ENCODE data around the gene PGM1.
A peak's percentile ranks its signal among the peaks of the same experiment; 100 is the strongest.

The PGM1 gene

GRCh38 chr1:63686696-63687095 is 93.5 kb downstream of the PGM1 start:
- no peaks in the 10 kb centered on the region for H3K36me3 ChIP-seq (ENCODE audit: insufficient read depth, low read length)
- H3K27me3 ChIP-seq (ENCODE audit: insufficient read depth, low read length, poor library complexity, severe bottlenecking) = no peaks in the 10 kb centered on the region
- H2AFZ ChIP-seq (ENCODE audit: low read length) = no peak overlapping the region
- H3K79me2 ChIP-seq (ENCODE audit: insufficient read depth, low read length) = no peaks in the 10 kb centered on the region
- H3K4me3 ChIP-seq (ENCODE audit: low read length, poor library complexity, severe bottlenecking) = no peak overlapping the region
- no peaks in the 10 kb centered on the region for H4K20me1 ChIP-seq (ENCODE audit: insufficient read depth, low read length, poor library complexity, severe bottlenecking)
- H3F3A ChIP-seq (ENCODE audit: low read depth) = no peaks in the 10 kb centered on the region
- H3K9me3 ChIP-seq (ENCODE audit: insufficient read depth, low read depth, low read length) = no peaks in the 10 kb centered on the region
- no peak for TF ChIP-seq CTCF (conservative IDR thresholded peaks at IDR 0.05; ENCODE audit: low read length)
- no peak for TF ChIP-seq EZH2phosphoT487 (IDR thresholded peaks at IDR 0.05; ENCODE audit: borderline replicate concordance)
- H3K9me2 ChIP-seq (replicated peaks; ENCODE audit: low read depth, low read length) = no peaks in the 10 kb centered on the region
- H3K4me1 ChIP-seq (ENCODE audit: insufficient read depth, low read length, poor library complexity, severe bottlenecking) = no peaks in the 10 kb centered on the region
- H3K4me2 ChIP-seq (ENCODE audit: low read depth, low read length, poor library complexity, severe bottlenecking) = no peak overlapping the region
- H3K9ac ChIP-seq (ENCODE audit: low read depth, low read length, poor library complexity, severe bottlenecking) = no peak overlapping the region

DNA sequence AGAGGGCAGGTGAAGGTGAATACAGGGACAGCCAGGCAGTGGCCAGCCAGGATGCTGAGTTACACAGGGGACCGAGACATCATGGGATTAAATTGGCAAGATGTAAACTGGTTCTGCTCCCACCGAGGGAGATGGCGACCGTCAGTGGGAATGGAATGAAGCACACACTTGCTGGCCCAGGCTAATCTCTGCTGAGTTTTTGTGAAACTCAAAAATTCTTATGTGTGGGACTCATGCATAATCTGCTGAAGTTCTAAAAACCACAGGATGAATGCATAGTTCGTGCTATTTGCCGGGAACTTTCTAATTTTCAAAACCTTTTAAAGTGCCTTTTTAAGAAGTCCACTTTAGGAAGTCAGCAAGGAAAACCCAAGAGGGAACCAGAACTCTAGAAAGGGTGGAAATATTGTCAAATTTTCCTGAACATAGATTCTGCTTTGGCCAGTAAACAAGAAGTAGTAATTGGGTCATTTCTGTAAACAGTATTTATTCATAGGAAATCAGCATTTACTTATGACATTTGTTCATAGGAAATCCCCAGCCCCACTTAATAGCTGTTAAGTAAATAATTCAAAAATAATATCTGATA is 95.2 kb downstream of the PGM1 start:
- no peaks in the 10 kb centered on the region for H3F3A ChIP-seq (ENCODE audit: low read depth)
- H3K4me1 ChIP-seq (ENCODE audit: insufficient read depth, low read length, poor library complexity, severe bottlenecking) = no peaks in the 10 kb centered on the region
- H3K4me2 ChIP-seq (ENCODE audit: low read depth, low read length, poor library complexity, severe bottlenecking) = no peak overlapping the region
- H3K4me3 ChIP-seq (ENCODE audit: low read length, poor library complexity, severe bottlenecking) = no peak overlapping the region
- no peak overlapping the region for H3K9ac ChIP-seq (ENCODE audit: low read depth, low read length, poor library complexity, severe bottlenecking)
- H3K79me2 ChIP-seq (ENCODE audit: insufficient read depth, low read length) = no peaks in the 10 kb centered on the region
- H3K9me2 ChIP-seq (replicated peaks; ENCODE audit: low read depth, low read length) = no peaks in the 10 kb centered on the region
- TF ChIP-seq CTCF (conservative IDR thresholded peaks at IDR 0.05; ENCODE audit: low read length) (no peak), EZH2phosphoT487 (IDR thresholded peaks at IDR 0.05; ENCODE audit: borderline replicate concordance) (no peak)
- no peaks in the 10 kb centered on the region for H3K27me3 ChIP-seq (ENCODE audit: insufficient read depth, low read length, poor library complexity, severe bottlenecking)
- no peaks in the 10 kb centered on the region for H3K9me3 ChIP-seq (ENCODE audit: insufficient read depth, low read depth, low read length)
- H2AFZ ChIP-seq (ENCODE audit: low read length) = no peak overlapping the region
- no peaks in the 10 kb centered on the region for H3K36me3 ChIP-seq (ENCODE audit: insufficient read depth, low read length)
- H4K20me1 ChIP-seq (ENCODE audit: insufficient read depth, low read length, poor library complexity, severe bottlenecking) = no peaks in the 10 kb centered on the region

- Histone ChIP-seq H3K4me2 (ENCODE audit: low read depth, low read length, poor library complexity, severe bottlenecking) (no peak overlapping the region), H3K4me1 (ENCODE audit: insufficient read depth, low read length, poor library complexity, severe bottlenecking) (no peaks in the 10 kb centered on the region), H4K20me1 (ENCODE audit: insufficient read depth, low read length, poor library complexity, severe bottlenecking) (no peaks in the 10 kb centered on the region), H3K9me3 (ENCODE audit: insufficient read depth, low read depth, low read length) (no peaks in the 10 kb centered on the region), H2AFZ (ENCODE audit: low read length) (0 out of 2 replicates have a peak overlapping the region, but pooled peaks have one; percentile 58), H3K9ac (ENCODE audit: low read depth, low read length, poor library complexity, severe bottlenecking) (no peak overlapping the region), H3K79me2 (ENCODE audit: insufficient read depth, low read length) (no peaks in the 10 kb centered on the region), H3F3A (ENCODE audit: low read depth) (no peaks in the 10 kb centered on the region), H3K27me3 (ENCODE audit: insufficient read depth, low read length, poor library complexity, severe bottlenecking) (no peaks in the 10 kb centered on the region), H3K9me2 (replicated peaks; ENCODE audit: low read depth, low read length) (no peaks in the 10 kb centered on the region), H3K36me3 (ENCODE audit: insufficient read depth, low read length) (no peaks in the 10 kb centered on the region), H3K4me3 (ENCODE audit: low read length, poor library complexity, severe bottlenecking) (no peak overlapping the region)
- TF ChIP-seq CTCF (conservative IDR thresholded peaks at IDR 0.05; ENCODE audit: low read length) = no peak
- TF ChIP-seq EZH2phosphoT487 (IDR thresholded peaks at IDR 0.05; ENCODE audit: borderline replicate concordance) = no peak
Observed at GRCh38 chr1:63690966-63691700, 97.9 kb downstream of the PGM1 start.
